NCI-H2171 treated with DMSO at 0.1 percent for 48 hours (cell line): Measurements from ENCODE around the gene MPV17L2.

Experiments
- DNase-seq: peaks from one replicate; lab custom pipeline; 2025; lab: John Stamatoyannopoulos, UW

MPV17L2 gene

DNA sequence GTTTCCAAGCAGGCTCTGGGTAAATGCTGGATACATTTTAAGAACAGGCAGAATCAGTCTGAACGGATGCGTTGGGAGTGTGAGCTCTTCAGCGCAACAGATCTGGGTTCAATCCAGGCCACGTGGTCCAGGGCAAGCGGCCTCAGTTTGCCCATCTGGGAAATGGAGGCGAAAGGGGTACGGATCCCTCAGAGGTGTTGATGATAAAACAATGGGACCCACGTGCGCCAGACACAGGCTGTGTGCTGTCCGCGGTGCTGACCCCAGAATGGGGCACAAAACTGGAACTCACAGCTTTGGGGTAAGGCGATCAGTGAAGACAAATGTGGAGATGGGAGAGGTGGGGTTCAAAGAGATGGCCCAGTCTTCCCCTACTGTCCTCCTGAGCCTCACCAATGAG, 46.3 kb downstream of the MPV17L2 start:
- DNase-seq, result no peak

DNA sequence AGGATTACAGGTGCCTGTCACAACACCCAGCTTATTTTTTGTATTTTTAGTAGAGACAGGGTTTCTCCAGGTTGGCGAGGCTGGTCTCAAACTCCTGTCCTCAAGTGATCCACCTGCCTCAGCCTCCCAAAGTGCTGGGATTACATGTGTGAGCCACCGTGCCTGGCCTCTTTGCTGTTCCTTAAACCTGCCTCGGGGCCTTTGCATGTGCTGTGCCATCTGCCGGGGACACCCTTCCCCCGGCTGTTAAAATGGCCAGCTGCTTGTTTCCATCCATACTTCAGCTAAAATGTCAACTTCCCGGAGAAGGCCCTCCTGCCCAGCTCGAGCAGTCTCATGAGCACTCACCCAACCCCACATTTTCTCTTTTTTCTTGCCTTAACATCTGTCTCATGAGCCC, 52.3 kb downstream of the MPV17L2 start:
- DNase-seq, result no peak
